ENCODE measurements around the gene RGPD5.
"Not testable (repeated sequence)": the region's sequence is repeated elsewhere in the genome, so short reads cannot be mapped to it uniquely, and the experiment has no call there.

Gene RGPD5

DNA sequence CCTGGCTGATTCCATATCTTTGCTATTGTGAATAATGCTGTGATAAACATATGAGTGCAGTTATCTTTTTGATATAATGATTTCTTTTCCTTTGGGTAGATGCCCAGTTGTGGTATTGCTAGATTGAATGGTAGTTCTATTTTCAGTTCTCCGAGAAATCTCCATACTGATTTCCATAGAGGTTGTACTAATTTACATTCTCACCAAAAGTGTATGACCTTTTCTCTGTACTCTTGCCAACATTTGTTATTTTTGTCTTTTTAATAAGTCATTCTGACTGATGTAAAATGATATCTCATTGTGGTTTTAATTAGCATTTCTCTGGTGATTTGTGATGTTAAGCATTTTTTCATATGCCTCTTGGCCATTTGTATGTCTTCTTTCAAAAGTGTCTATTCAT lies 88.0 kb downstream of the RGPD5 start:
- in situ Hi-C loops (cut with MboI; ENCODE audit: low sequenced_read_pairs, unreplicated experiment): not testable (repeated sequence)

DNA sequence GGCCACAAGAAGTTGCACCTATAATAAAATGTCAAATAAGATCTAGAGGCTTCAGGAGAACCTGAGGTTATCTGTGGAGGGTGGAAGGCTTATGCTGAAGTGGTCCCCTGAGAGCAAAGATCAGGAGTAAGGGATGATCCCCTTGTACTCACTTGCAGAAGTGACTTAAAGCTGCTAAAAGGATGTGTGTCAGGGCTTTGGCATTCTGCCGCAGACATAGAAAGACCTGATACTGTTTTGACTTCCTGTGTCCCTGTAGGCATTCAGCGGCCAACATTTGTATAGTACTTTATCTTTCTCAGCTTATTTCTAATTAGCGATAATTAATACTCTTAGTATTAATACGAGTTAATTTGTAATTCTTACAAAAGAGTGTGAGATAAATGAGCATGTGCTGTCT lies 94.3 kb downstream of the RGPD5 start:
- in situ Hi-C loops (cut with MboI; ENCODE audit: low sequenced_read_pairs, unreplicated experiment); DNase-seq (ENCODE audit: low spot score): not testable (repeated sequence)

More for the DNA sequence above, 88.0 kb downstream of the RGPD5 start:
- DNase-seq (ENCODE audit: low spot score): not testable (repeated sequence)

- in situ Hi-C loops (cut with MboI; ENCODE audit: low sequenced_read_pairs, unreplicated experiment); DNase-seq (ENCODE audit: low spot score): not testable (repeated sequence)
Observed at GRCh38 chr2:109889909-109890308, 95.8 kb downstream of the RGPD5 start.

DNA sequence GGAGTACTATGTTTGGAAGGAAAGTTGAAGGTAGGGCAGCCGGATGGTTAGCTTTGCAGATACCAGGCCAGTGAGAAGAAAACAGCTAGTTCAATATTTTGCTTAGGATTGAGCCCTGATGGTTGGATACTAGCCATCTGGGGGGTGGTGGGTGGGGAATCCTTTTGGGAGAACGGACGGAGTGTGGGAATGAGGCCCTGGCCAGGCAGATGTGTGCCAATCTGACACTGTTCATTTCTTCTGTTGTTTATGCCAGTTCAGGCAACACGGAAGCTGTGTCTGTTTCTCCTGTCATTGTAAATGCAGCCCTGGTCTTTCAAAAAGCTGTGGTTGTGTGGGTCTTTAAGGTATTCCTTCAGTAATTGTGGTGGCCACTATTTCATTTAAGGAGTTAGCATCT lies 96.9 kb downstream of the RGPD5 start:
- in situ Hi-C loops (cut with MboI; ENCODE audit: low sequenced_read_pairs, unreplicated experiment); DNase-seq (ENCODE audit: low spot score): not testable (repeated sequence)

DNA sequence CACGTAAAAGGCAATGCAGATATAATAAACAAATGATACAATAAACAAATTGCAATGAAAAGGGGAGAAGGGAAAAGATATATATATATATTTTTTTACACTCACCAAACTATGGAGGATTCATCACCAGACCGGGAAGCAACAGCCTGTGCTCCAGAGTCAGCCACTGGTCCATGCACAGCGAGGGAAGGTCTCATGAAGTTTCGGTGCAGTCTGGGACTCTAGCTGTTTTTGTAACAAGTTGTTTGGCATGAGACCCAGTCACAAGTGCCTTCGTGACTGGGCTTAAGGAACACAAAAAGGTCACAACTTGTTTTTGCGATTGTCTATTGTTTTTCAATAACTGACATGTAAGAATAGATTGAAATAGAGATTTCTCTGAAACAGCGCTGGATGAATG lies 99.6 kb downstream of the RGPD5 start:
- DNase-seq (ENCODE audit: low spot score); in situ Hi-C loops (cut with MboI; ENCODE audit: low sequenced_read_pairs, unreplicated experiment): not testable (repeated sequence)

DNA sequence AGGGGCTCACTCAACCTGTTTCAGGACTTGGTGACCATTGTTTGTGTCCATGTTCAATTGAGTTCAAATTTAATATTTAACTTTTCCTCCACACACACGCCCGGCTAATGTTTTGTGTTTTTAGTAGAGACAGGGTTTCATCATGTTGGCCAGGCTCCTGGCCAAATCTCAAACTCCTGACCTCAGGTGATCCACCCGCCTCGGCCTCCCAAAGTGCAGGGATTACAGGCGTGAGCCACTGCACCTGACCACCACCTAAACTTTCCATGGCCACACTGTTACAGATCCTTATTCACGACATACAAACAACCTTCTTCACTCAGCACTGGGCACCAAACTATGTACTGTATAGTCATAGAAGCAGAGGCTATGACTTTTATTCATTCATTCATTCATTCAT lies 100.0 kb downstream of the RGPD5 start:
- in situ Hi-C loops (cut with MboI; ENCODE audit: low sequenced_read_pairs, unreplicated experiment); DNase-seq (ENCODE audit: low spot score): not testable (repeated sequence)

DNA sequence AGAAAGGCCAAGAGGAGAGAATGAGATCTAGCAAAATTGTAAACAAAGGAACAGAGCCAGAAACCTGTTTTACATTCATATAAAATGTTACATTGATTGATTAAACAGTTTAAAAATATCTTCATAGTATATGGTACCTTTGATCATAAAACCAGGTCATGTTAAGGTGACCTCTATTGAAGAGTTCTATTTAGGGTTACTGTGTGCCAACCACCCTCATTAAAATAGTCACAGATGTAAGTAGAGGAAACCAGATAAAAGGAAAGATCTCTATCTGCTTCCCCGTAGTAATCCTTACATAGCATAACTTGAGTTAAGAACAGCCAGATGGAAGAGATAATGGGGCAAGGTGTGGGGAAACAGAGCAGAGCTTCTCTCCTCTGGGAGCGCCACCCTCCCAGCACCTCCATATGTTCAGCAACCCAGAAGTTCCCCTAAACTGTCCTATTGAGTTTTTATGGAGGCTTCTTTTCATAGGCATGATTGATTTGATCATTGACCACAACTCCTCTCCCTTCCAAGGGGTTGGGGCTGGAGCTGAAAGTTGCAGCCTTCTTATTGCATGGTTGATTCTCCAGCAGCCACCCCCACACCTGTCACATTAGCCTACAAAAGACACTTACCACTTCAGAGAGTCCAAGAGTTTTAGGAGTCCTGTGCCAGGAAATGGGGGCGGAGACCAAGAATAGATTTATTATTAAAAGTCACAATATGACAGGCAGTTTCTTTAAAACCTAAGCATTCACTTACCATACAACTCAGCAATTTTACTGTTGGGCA lies 101.2 kb downstream of the RGPD5 start:
- in situ Hi-C loops (cut with MboI; ENCODE audit: low sequenced_read_pairs, unreplicated experiment); DNase-seq (ENCODE audit: low spot score): not testable (repeated sequence)

DNA sequence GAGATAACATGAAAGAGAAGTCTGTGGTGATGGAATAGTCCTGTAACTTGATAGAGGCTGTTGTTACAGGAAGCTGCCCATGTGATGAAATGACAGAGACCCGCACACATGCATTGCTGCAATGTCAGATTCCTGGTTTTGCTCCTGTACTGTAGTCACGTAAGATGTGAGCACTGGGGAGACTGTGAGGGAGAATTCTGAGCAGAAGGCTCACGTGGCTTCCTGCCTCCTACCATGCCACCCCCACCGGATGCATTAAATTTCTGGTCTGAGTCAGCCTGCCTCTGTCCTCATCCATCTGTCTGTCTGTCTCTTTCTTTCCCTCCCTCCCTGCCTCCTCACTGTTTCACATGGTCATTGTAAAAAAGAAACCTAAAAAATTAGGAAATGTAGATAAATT lies 102.1 kb downstream of the RGPD5 start:
- DNase-seq (ENCODE audit: low spot score); in situ Hi-C loops (cut with MboI; ENCODE audit: low sequenced_read_pairs, unreplicated experiment): not testable (repeated sequence)

- in situ Hi-C loops (cut with MboI; ENCODE audit: low sequenced_read_pairs, unreplicated experiment); DNase-seq (ENCODE audit: low spot score): not testable (repeated sequence)
Observed at GRCh38 chr2:109897769-109898461, 103.8 kb downstream of the RGPD5 start.

DNA sequence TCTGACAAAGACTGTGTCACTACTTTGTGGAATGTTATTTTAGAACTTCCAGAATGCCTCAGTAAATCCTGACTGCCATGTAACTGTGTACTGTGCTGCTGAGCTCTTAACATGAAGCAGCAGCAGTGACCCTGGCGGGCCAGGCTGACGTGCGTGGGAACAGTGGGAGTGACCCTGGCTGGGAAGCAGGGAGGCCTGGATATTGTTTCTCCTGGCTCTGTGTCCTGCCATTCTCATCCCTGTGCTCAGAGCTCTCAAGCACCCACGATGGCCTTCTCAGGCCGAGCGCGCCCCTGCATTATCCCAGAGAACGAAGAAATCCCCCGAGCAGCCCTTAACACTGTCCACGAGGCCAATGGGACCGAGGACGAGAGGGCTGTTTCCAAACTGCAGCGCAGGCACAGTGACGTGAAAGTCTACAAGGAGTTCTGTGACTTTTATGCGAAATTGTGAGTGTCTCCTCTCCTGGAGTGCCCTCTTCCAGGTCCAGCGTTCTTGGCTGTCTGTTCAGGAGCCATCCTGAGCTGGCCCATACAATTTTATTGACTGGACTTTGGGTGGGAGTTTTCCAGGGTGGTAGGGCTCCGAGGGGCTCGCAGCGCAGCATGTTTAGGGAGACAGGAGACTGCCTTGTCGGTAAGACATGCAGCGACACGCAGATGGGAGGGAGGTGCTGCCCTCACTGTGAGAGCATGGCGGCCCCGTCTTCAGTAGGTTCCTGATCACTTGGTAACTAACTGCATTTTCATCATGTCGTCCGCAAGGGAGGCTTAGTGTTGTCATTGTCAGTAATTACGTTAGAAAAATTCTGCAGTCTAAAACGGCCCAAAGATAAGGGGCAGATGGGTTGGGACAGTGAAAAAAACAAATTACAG lies 104.6 kb downstream of the RGPD5 start, which contains the start of gene LIMS3:
TSS of gene LIMS3 (plus strand) at position 227 of the 875 bp plus-strand sequence. CDS start at position 268, 41 bp downstream.
- in situ Hi-C loops (cut with MboI; ENCODE audit: low sequenced_read_pairs, unreplicated experiment); DNase-seq (ENCODE audit: low spot score): not testable (repeated sequence)

GRCh38 chr2:109905796-109906195 lies 111.7 kb downstream of the RGPD5 start:
- DNase-seq (ENCODE audit: low spot score); in situ Hi-C loops (cut with MboI; ENCODE audit: low sequenced_read_pairs, unreplicated experiment): not testable (repeated sequence)

Measured in GM13976 (cell line).